GM10266 (cell line): ENCODE data around the gene PLEKHG1.

ENCODE experiments used
- DNase-seq: peaks from one replicate; pipeline ENCODE4 v3.0.0; 2012; ENCODE audit errors: extremely low spot score
- TF ChIP-seq, protein P1 (sequence below): IDR thresholded peaks from 2 replicates; pipeline ENCODE4 v1.5.1; 2012; ENCODE audit warnings: mild to moderate bottlenecking, low read depth; ENCODE audit not compliant: control insufficient read depth, insufficient read depth; ENCODE audit errors: missing control alignments

The PLEKHG1 gene

DNA sequence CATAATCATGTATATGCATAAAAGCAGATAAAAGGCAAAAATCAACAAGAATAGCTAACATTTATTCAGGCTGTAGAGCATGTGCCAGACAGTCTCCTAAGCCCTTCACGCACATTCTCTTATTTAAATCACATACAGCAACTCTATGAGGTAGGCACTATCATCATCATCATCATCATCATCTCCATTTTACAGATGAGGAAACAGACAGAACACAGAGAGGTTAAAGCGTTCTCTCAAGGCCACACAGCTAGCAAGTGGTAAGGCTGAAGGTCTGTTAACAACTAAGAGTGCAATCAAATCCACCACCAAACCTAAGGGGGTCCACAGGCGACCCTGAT, 857 bp upstream of the PLEKHG1 start:
- TF ChIP-seq, protein P1, sequence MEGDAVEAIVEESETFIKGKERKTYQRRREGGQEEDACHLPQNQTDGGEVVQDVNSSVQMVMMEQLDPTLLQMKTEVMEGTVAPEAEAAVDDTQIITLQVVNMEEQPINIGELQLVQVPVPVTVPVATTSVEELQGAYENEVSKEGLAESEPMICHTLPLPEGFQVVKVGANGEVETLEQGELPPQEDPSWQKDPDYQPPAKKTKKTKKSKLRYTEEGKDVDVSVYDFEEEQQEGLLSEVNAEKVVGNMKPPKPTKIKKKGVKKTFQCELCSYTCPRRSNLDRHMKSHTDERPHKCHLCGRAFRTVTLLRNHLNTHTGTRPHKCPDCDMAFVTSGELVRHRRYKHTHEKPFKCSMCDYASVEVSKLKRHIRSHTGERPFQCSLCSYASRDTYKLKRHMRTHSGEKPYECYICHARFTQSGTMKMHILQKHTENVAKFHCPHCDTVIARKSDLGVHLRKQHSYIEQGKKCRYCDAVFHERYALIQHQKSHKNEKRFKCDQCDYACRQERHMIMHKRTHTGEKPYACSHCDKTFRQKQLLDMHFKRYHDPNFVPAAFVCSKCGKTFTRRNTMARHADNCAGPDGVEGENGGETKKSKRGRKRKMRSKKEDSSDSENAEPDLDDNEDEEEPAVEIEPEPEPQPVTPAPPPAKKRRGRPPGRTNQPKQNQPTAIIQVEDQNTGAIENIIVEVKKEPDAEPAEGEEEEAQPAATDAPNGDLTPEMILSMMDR, result no peak
- DNase-seq, result no peak

DNA sequence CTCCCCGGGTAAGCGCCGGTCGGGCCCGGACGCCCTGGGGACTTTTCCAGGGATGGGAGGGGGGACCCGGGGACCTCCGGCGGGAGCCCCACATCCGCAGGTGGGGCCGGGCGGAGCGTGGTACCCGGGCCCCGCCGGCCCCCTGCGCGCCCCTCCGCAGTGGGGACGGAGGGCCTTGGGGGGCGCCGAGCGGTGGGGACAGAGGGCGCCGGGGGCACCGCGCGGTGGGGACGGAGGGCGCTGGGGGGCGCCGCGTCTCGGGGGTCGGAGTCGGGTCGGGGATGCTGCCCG, 270 bp downstream of the PLEKHG1 start:
- TF ChIP-seq, protein P1, result no peak
- no peak for DNase-seq

DNA sequence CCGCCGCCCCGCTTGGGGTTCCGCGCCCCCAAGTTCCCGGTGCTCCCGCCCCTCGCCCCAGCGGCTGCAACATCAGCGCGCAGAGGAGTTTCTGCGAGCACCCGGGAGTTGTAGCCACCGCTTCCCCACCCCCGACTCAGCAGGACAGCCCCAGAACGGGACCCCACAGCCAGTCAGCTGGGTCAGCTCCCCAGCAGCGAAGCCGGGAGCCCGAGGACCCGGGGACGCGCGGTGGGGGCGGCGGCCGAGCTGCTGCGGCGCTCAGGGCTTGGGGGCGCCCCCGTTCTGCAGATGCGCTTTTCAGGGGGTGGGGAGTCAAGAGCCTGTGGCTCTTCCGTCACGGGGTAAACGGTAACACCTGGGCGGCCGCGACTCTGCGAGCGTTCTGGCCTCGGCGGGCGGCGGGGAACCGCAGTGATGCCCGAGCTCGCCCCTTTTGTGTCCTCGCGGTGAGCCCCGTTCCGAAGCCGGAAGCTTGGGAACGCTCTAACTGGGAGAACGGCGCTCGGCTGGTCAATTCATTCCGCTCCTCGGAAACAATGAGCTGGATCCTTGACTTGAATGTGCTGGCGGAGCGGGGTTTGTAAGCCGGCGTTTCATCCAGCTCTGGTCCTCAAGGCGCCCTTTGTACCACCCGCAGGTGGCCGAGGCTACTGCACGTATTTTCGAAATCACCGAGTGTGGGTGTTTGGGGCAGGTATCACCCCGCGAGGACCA, 774 bp downstream of the PLEKHG1 start:
- TF ChIP-seq, protein P1, result peak; percentile 28
- DNase-seq, result peak; percentile 79

DNA sequence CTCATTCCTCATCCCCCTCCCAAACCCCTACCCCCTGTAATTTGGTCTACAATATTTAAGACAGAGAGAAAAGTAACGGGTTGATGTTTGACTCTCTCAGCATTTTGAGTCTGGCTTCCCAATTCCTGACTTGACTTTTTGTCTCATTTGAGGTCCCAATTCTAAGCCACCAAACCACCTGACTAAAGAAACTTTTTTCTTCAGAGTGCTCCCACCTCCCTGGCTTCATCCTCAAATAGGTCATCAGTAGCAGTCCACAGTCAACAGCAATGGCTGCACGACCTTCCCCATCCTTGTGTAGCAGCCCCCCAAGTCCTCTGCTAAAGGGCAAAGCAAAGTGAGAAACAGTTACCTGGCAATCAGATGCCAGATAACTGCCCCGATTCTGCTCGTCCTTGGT, 1.8 kb downstream of the PLEKHG1 start:
- DNase-seq, result no peak
- TF ChIP-seq, protein P1, result no peak

DNA sequence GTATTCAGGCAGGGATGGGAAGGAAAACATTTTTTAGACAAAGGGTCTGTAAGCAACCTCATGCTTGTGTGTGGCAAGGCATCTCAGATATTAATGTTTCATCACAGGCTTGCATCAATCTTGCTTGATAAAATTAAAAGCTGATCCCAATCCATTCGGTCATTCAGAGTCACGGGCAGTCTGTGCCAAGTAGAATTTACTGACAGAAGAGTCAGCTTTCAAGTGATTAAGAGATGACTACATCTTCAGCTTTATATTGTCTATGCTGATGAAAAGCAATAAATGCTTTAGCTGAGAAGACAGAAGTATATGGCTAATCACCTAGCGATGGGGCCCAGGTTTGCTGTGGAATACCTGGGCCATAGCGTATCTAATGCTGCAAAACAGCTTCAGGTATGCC, 3.5 kb downstream of the PLEKHG1 start:
- DNase-seq, result no peak
- TF ChIP-seq, protein P1, result no peak

DNA sequence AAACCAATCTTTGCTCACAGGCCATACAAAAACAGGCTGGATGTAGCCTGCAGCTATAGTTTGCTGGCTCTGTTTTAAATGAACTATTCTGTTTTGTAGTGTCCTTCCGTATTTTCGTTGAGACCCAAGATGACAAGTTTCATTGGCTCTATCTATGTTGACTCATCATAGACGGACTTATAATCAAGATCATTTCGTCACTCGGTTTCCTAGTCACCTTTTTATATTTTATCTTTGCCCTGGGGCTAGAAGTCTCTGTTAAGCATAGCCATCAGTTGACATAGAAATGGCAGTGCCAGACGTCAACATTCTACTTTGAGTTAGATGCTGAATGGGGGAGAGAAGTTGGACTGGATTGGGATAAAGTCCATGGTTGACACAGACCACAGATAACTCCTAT, 4.8 kb downstream of the PLEKHG1 start:
- no peak for DNase-seq
- TF ChIP-seq, protein P1, result no peak

DNA sequence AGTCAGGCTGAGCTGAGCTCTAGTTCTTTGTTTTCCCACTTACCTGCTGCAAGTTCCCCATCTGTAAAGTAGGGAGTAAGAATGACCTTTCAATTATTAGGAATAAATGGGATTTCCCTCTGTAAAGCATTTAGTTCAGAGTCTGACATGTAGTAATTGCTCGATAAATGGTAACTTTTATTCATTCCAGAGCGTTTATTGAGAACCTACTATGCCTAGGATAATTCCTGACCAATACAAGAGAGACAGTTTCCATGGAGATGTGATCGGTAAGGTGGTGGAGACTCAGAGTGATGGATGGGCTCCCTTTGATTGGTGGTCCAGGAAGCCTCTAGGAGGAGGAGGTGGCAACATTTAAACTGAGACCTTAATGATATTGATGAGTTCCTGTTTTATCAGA, 5.6 kb downstream of the PLEKHG1 start:
- DNase-seq, result no peak
- TF ChIP-seq, protein P1, result no peak
